Measurements from ENCODE around the gene MAML3.

GRCh38 chr4:139767168-139767567 is 386.8 kb downstream of the MAML3 start:
- TF ChIP-seq GATA2 (IDR thresholded peaks at IDR 0.05; ENCODE audit: low read depth, low read length) (no peak), GATA3 (IDR thresholded peaks at IDR 0.05; ENCODE audit: low read depth, low read length) (no peak)
